GM10266 (cell line): ENCODE data around the gene PPP1R12B.

Experiments used
- DNase-seq: peaks from one replicate; pipeline ENCODE4 v3.0.0; 2012; ENCODE audit errors: extremely low spot score
- TF ChIP-seq, protein P1 (sequence below): IDR thresholded peaks from 2 replicates; pipeline ENCODE4 v1.5.1; 2012; ENCODE audit warnings: mild to moderate bottlenecking, low read depth; ENCODE audit not compliant: control insufficient read depth, insufficient read depth; ENCODE audit errors: missing control alignments

Gene PPP1R12B

DNA sequence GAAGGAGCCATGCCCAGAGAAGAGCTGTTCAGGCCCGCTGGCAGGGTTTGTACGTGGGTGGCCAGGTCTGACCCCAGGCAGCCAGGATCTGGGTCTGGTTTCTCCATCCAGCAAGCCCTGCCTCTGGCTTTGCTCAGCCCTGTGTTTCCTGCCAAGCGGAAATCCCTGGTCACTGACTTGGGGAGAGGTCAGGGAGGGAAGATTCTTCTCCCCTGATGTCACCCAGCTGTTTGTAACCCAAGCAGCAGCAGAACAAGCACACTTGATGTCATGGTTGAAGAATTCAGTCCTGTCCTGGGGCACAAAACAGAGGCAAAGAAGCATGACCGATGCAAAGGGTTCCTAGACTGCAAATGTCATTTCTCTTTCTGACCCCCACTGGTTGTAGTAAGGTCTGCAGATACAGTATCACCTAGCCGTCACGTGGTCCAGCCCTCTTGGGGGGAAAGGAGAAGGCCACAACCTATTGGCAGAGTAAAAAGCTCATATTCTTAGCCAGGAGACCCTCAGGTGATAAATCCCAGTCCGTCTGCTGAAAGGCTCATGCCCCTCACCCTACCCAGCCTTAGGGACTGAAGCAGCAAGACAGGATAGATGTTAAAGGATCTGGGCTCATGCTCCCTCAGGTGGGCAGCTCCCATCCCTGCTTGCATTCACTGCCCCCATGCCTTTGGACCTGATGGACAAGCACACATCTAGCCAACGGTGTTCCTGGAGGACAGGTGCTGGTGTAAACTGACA lies 240.9 kb downstream of the PPP1R12B start:
- TF ChIP-seq, protein P1, sequence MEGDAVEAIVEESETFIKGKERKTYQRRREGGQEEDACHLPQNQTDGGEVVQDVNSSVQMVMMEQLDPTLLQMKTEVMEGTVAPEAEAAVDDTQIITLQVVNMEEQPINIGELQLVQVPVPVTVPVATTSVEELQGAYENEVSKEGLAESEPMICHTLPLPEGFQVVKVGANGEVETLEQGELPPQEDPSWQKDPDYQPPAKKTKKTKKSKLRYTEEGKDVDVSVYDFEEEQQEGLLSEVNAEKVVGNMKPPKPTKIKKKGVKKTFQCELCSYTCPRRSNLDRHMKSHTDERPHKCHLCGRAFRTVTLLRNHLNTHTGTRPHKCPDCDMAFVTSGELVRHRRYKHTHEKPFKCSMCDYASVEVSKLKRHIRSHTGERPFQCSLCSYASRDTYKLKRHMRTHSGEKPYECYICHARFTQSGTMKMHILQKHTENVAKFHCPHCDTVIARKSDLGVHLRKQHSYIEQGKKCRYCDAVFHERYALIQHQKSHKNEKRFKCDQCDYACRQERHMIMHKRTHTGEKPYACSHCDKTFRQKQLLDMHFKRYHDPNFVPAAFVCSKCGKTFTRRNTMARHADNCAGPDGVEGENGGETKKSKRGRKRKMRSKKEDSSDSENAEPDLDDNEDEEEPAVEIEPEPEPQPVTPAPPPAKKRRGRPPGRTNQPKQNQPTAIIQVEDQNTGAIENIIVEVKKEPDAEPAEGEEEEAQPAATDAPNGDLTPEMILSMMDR, result no peak
- no peak for DNase-seq

DNA sequence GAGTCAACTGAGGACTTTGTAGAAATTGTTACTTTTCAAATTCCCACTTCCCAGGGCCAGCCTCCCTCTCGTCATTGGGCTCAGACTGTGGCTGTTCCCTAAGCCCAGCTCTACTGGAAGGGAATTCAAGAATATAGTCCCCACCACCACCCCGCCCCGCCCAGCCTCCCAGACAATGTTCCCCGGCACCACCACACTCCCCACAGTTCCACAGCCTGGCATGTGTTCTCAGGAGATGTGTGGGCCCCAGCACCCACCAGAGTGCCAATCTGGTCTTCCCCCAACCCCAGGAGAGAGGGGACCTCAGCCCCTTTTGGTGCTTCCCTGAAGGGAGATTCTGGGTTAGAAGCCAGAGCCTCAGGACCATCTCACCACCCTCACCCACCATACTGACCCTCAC lies 241.6 kb downstream of the PPP1R12B start:
- no peak for DNase-seq

DNA sequence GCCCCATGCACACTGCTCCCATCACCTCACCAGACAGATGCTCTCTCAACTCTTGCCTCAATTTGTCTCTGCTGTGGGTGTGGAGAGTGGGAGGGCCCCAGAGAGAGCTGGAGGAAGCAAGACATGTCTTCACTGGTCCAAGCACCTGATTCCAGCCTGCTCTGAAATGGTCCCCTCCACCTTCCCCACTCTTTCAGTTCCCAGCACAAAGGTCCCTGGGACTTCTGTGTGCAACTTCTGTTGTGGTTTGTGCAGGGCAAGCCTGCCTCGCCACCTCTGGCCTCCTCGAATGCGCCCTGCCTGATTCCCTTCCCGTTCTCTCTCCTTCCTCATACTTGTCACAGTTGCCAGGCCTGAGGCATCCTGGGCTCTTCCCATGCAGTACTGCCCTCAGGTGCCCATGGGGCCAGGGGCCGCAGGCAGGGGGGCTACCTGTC lies 242.5 kb downstream of the PPP1R12B start:
- TF ChIP-seq, protein P1, result no peak
- no peak for DNase-seq

More for the DNA sequence above, 241.6 kb downstream of the PPP1R12B start:
- TF ChIP-seq, protein P1, result no peak

DNA sequence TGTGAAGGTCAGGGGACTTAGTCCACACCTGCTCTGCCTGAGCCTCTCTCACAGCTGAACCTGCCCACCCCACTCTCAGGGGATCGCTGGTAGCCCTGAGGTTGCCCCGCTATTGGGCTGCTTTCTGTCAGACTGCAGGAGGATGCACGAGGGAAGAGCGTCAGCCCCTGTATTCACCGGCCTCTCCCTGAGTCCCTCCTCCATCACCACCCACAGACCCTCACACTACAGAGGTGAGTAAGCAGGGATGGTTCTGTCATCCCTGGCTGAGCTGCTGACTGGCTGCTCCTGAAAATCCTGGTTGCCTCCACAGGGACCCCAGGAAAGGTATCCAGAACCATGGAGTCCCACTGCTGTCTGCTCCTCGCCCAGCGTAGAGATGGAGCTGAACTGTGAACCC lies 243.0 kb downstream of the PPP1R12B start:
- no peak for DNase-seq
- TF ChIP-seq, protein P1, result no peak

DNA sequence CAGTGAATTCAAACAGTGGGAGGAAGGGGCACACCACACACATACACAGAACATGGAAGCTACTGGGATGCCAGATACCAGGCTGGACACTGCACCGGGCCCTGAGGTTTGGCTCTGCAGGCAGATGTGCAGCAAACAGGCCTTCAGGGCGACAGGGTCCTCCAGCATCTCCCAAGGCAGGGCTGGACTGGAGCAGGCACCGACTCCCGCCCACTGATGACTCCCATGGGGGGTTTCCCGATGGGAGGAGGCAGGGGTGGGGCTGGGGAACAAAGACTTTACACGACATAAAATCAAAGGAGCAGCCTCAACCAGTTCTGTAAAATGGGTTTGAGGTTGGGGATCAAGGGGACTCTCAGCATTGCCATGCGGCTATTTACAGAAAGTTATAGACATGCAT lies 243.6 kb downstream of the PPP1R12B start:
- TF ChIP-seq, protein P1, result no peak
- DNase-seq, result no peak

DNA sequence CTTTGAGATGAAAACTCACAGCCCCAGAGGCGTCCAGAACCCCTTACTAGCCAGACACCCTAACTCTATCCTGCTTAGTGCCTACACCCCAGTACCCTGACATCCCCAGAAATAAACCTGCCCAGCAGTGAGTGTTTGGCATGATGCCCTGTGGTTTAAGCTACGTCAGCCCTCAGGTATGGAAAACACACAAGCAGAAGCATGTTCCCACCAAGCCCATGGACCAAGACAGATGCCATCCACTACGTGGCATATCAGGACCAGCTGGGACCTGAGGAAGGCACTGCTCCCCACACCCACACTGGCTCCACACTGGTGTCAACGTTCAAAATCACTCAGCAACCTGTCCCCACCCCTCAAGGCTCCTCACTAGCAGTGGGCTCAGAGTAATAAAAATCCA lies 245.3 kb downstream of the PPP1R12B start:
- TF ChIP-seq, protein P1, result no peak
- no peak for DNase-seq

DNA sequence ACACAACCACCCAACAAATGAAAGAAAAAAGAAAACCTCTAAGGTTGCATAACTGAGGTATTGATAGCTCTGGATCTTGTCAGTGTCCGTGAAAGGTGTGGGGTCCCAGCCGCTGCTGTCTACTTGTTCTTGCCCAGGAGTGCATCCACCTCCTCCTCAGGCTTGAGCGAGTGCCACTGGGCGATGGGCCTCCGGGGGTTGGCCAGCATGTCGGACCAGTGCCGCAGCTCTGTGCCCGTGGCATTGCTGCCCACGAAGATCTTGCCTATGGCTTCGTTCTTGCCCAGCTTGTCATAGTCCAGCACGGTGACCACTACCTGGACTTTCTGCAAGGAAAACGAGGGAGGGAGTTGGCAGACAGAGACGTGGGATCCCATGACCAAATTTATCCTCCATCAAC lies 248.1 kb downstream of the PPP1R12B start:
- DNase-seq, result no peak
- TF ChIP-seq, protein P1, result no peak
